Measurements from ENCODE around the gene SLIT3.

SLIT3 gene

DNA sequence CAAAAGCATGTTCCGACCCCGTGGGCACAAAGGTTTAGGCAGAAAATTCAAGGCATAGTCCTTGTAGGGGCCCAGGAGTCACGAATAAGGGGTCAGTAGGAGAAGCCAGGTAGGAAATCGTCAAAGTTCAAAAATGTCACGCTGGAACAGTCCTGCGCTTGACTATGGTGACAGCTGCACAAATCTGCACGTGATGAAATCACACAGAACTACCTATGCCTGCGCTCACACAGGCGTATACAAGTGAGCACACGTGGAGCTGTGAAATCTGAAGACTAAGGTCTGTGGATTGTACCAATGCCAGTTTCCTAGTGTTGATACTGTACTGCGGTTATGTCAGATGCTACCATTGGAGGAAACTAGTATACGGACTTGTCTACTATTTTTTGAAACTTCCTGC lies 418.7 kb downstream of the SLIT3 start:
- no peaks in the 10 kb centered on the region for H3K36me3 ChIP-seq (ENCODE audit: control insufficient read depth in 2 of 2, insufficient read depth in 1 of 2, low read length in 2 of 2)
- ChIA-PET POLR2A (no interaction called here), CTCF (interaction anchor here (2.2 kb wide), 1 partner anchor 176 kb away, joined by 5 read pairs; no protein-coding TSS in a partner anchor)
- peak overlapping the region; percentile 28; the same call in 1 of the 2 replicates for H3K27ac ChIP-seq (ENCODE audit: extremely low read depth, low read depth, low read length)
- TF ChIP-seq SCRT1 (tag by site-specific recombination; IDR thresholded peaks at IDR 0.05; ENCODE audit: borderline replicate concordance): no peak
- peak; percentile 30; the same call in 1 of the 2 replicates for TF ChIP-seq PRDM10 (tag by site-specific recombination; IDR thresholded peaks at IDR 0.05)
- H3K4me1 ChIP-seq (ENCODE audit: control insufficient read depth, insufficient read depth, low read length): peaks cover 21% of the 10 kb centered on the region
- no peaks in the 10 kb centered on the region for H3K9me3 ChIP-seq (ENCODE audit: control insufficient read depth, insufficient read depth, low read depth, low read length)
- no peak overlapping the region for H3K4me3 ChIP-seq (ENCODE audit: low read depth, low read length)

- peaks cover 21% of the 10 kb centered on the region for H3K4me1 ChIP-seq (ENCODE audit: control insufficient read depth, insufficient read depth, low read length)
- H3K4me3 ChIP-seq (ENCODE audit: low read depth, low read length): no peak overlapping the region
- H3K9me3 ChIP-seq (ENCODE audit: control insufficient read depth, insufficient read depth, low read depth, low read length): no peaks in the 10 kb centered on the region
- POLR2A ChIA-PET: no interaction called here
- H3K36me3 ChIP-seq (ENCODE audit: control insufficient read depth in 2 of 2, insufficient read depth in 1 of 2, low read length in 2 of 2): no peaks in the 10 kb centered on the region
- CTCF ChIA-PET: interaction anchor here (0.7 to 2.2 kb wide), 2 partner anchors 11 to 175 kb away, joined by 5 to 7 read pairs; no protein-coding TSS in a partner anchor
- peak overlapping the region; percentile 28; the same call in 1 of the 2 replicates for H3K27ac ChIP-seq (ENCODE audit: extremely low read depth, low read depth, low read length)
- TF ChIP-seq ZNF707 (tag by site-specific recombination; IDR thresholded peaks at IDR 0.05): no peak
- TF ChIP-seq, protein P1, sequence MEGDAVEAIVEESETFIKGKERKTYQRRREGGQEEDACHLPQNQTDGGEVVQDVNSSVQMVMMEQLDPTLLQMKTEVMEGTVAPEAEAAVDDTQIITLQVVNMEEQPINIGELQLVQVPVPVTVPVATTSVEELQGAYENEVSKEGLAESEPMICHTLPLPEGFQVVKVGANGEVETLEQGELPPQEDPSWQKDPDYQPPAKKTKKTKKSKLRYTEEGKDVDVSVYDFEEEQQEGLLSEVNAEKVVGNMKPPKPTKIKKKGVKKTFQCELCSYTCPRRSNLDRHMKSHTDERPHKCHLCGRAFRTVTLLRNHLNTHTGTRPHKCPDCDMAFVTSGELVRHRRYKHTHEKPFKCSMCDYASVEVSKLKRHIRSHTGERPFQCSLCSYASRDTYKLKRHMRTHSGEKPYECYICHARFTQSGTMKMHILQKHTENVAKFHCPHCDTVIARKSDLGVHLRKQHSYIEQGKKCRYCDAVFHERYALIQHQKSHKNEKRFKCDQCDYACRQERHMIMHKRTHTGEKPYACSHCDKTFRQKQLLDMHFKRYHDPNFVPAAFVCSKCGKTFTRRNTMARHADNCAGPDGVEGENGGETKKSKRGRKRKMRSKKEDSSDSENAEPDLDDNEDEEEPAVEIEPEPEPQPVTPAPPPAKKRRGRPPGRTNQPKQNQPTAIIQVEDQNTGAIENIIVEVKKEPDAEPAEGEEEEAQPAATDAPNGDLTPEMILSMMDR (tag by site-specific recombination; IDR thresholded peaks at IDR 0.05): peak; percentile 71
- TF ChIP-seq ZNF639 (tag by site-specific recombination; IDR thresholded peaks at IDR 0.05): no peak
- no peak for TF ChIP-seq ZNF202 (tag by site-specific recombination; IDR thresholded peaks at IDR 0.05; ENCODE audit: borderline replicate concordance)
- no peak for TF ChIP-seq RBAK (tag by site-specific recombination; IDR thresholded peaks at IDR 0.05)
- no peak for TF ChIP-seq ZNF473 (tag by site-specific recombination; IDR thresholded peaks at IDR 0.05)
- TF ChIP-seq ZSCAN18 (tag by site-specific recombination; IDR thresholded peaks at IDR 0.05): no peak
- TF ChIP-seq EGR2 (tag by site-specific recombination; IDR thresholded peaks at IDR 0.05; ENCODE audit: low read depth): peak; percentile 90
- TF ChIP-seq ZNF292 (tag by site-specific recombination; IDR thresholded peaks at IDR 0.05; ENCODE audit: borderline replicate concordance, low read depth): no peak
- no peak for TF ChIP-seq ZNF157 (tag by site-specific recombination; IDR thresholded peaks at IDR 0.05)
- no peak for TF ChIP-seq SP3 (tag by site-specific recombination; IDR thresholded peaks at IDR 0.05)
- TF ChIP-seq ZNF23 (tag by site-specific recombination; IDR thresholded peaks at IDR 0.05; ENCODE audit: borderline replicate concordance): no peak
- TF ChIP-seq MYNN (tag by site-specific recombination; IDR thresholded peaks at IDR 0.05; ENCODE audit: borderline replicate concordance): no peak
- no peak for TF ChIP-seq ZNF785 (tag by site-specific recombination; IDR thresholded peaks at IDR 0.05)
- TF ChIP-seq ZSCAN30 (tag by site-specific recombination; IDR thresholded peaks at IDR 0.05): no peak
- TF ChIP-seq ZNF704 (tag by site-specific recombination; IDR thresholded peaks at IDR 0.05): no peak
- TF ChIP-seq HOXD13 (CRISPR knock-in tag; IDR thresholded peaks at IDR 0.05; ENCODE audit: borderline replicate concordance): no peak
- TF ChIP-seq IKZF3 (tag by site-specific recombination; IDR thresholded peaks at IDR 0.05): no peak
- TF ChIP-seq REPIN1 (tag by site-specific recombination; IDR thresholded peaks at IDR 0.05; ENCODE audit: low read depth): no peak
- TF ChIP-seq ZNF585B (tag by site-specific recombination; IDR thresholded peaks at IDR 0.05): no peak
These were observed 419.4 kb downstream of the SLIT3 start for GRCh38 chr5:168881427-168882149.
